ENCODE results near the gene PDE8B. TPM values are rescaled to one million over a fixed set of nuclear protein-coding genes. Genes with fewer than 3 reads are reported as not detected.

Gene PDE8B
- total RNA-seq, 1 experiment from 2014 or later = 1.8 TPM

DNA sequence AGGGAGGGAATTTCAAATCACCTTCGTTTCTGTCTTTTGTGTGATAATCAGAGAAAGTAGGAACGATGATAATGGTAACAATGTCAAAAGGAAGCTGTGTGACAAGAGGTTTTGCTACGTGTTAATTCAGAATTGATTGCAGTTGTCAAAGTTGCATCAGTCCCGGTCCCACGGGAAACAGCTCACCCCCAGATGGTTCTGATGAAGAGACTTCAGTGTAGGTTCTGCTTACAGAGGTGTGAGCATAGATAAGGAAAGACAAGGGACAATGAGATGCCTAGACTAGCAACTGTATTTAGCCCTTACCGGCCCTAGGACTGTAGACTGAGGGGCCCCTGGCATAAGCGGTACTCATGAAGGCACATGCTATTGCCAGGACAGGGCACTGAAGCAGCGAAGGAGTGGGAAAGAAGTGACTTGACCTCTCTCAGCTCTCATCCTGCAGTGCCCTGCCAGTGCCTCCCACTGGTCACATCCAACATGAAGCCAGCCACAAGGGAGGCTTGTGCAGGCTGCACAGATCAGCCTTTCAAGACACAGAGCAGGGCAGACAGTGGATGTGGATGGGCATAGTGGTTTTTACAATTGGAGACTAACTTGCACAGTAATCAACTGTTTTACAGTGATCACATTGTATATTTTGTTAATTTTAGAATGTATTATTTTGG lies 21.1 kb downstream of the PDE8B start:
- DNase-seq = no peak
- H3K36me3 ChIP-seq (ENCODE audit: low read depth) = no peaks in the 10 kb centered on the region
- no peaks in the 10 kb centered on the region for H3K4me1 ChIP-seq (replicated peaks; ENCODE audit: insufficient read depth)
- no peak overlapping the region for H2AFZ ChIP-seq
- TF ChIP-seq, protein P1, sequence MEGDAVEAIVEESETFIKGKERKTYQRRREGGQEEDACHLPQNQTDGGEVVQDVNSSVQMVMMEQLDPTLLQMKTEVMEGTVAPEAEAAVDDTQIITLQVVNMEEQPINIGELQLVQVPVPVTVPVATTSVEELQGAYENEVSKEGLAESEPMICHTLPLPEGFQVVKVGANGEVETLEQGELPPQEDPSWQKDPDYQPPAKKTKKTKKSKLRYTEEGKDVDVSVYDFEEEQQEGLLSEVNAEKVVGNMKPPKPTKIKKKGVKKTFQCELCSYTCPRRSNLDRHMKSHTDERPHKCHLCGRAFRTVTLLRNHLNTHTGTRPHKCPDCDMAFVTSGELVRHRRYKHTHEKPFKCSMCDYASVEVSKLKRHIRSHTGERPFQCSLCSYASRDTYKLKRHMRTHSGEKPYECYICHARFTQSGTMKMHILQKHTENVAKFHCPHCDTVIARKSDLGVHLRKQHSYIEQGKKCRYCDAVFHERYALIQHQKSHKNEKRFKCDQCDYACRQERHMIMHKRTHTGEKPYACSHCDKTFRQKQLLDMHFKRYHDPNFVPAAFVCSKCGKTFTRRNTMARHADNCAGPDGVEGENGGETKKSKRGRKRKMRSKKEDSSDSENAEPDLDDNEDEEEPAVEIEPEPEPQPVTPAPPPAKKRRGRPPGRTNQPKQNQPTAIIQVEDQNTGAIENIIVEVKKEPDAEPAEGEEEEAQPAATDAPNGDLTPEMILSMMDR (conservative IDR thresholded peaks at IDR 0.05) = no peak
- TF ChIP-seq EZH2 (IDR thresholded peaks at IDR 0.05; ENCODE audit: low read depth) = no peak
- no peak overlapping the region for H3K27ac ChIP-seq
- CTCF ChIA-PET = no interaction called here
- peaks cover 12% of the 10 kb centered on the region; the same call in 1 of the 2 replicates for H3K27me3 ChIP-seq (ENCODE audit: insufficient read depth, low read depth)
- H3K4me3 ChIP-seq = no peak overlapping the region
- intact Hi-C loops (cut with micrococcal nuclease; ENCODE audit: unreplicated experiment) = no loop called here
- no peaks in the 10 kb centered on the region for H3F3A ChIP-seq (ENCODE audit: insufficient read depth, low read depth)
- no peak overlapping the region for H3K4me2 ChIP-seq
- no peaks in the 10 kb centered on the region for H3K79me2 ChIP-seq (ENCODE audit: low read depth)
- no peaks in the 10 kb centered on the region for H4K20me1 ChIP-seq (ENCODE audit: insufficient read depth)
- no peaks in the 10 kb centered on the region for H3K9me3 ChIP-seq (ENCODE audit: insufficient read depth, low read depth)
- POLR2A ChIA-PET (ENCODE audit: unreplicated experiment) = interaction anchor here (1.0 kb wide), 1 partner anchor 556 kb away, joined by 3 read pairs; no protein-coding TSS in a partner anchor
- no TSS peak for BruUV-seq (replicated peaks)
- no peaks in the 10 kb centered on the region for H3K9me2 ChIP-seq (ENCODE audit: insufficient read depth)

DNA sequence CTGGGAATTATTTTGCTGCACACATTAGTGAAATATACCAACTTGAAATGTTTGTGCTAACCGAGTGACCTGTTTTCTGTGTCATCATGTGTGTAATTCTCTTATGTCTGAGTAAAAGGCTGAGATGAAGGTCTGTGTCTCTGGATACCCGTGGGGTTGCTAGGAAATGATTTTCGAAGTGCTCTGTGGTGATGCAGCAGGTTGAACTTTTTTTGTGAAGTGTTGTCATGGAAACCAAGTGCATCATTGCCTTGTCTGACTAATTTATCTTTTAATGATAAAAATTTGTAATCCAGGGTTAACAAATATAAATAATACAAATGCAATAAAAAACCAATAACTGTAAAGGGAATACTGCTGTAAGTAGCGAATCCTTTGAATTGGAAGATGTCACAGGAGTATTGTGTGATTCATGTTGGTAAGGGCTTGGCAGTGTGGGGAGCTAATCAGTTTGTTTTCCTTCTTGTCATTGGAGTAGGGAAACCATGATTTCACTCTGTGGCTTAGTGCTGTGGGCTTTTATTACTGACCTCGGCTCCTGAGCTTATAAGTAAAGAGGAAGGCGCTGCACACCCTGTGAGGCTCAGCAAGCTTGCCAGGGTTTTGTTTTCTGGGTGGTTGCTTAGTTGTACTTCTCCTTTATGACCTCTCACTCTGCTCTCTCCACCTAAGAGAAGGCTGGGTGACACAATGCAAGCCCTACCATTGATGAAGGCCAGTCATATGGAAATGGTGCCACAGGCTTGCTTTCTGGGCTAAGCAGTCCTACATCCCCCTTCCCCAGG lies 22.3 kb downstream of the PDE8B start:
- Histone ChIP-seq H2AFZ (no peak overlapping the region), H3F3A (ENCODE audit: insufficient read depth, low read depth) (no peaks in the 10 kb centered on the region), H3K4me2 (no peak overlapping the region), H3K27ac (no peak overlapping the region), H3K36me3 (ENCODE audit: low read depth) (no peaks in the 10 kb centered on the region), H3K9me3 (ENCODE audit: insufficient read depth, low read depth) (no peaks in the 10 kb centered on the region), H3K9me2 (ENCODE audit: insufficient read depth) (no peaks in the 10 kb centered on the region), H3K4me1 (replicated peaks; ENCODE audit: insufficient read depth) (no peaks in the 10 kb centered on the region), H4K20me1 (ENCODE audit: insufficient read depth) (no peaks in the 10 kb centered on the region), H3K79me2 (ENCODE audit: low read depth) (no peaks in the 10 kb centered on the region), H3K27me3 (ENCODE audit: insufficient read depth, low read depth) (0 out of 2 replicates have a peak, but pooled peaks cover 7% of the 10 kb centered on the region), H3K4me3 (no peak overlapping the region)
- DNase-seq = no peak
- no TSS peak for BruUV-seq (replicated peaks)
- intact Hi-C loops (cut with micrococcal nuclease; ENCODE audit: unreplicated experiment) = no loop called here
- POLR2A ChIA-PET (ENCODE audit: unreplicated experiment) = no interaction called here
- CTCF ChIA-PET = interaction anchor here (0.7 kb wide), 2 partner anchors 25 to 360 kb away, joined by 4 to 5 read pairs; no protein-coding TSS in a partner anchor
- TF ChIP-seq, protein P1 (conservative IDR thresholded peaks at IDR 0.05) = no peak
- no peak for TF ChIP-seq EZH2 (IDR thresholded peaks at IDR 0.05; ENCODE audit: low read depth)

DNA sequence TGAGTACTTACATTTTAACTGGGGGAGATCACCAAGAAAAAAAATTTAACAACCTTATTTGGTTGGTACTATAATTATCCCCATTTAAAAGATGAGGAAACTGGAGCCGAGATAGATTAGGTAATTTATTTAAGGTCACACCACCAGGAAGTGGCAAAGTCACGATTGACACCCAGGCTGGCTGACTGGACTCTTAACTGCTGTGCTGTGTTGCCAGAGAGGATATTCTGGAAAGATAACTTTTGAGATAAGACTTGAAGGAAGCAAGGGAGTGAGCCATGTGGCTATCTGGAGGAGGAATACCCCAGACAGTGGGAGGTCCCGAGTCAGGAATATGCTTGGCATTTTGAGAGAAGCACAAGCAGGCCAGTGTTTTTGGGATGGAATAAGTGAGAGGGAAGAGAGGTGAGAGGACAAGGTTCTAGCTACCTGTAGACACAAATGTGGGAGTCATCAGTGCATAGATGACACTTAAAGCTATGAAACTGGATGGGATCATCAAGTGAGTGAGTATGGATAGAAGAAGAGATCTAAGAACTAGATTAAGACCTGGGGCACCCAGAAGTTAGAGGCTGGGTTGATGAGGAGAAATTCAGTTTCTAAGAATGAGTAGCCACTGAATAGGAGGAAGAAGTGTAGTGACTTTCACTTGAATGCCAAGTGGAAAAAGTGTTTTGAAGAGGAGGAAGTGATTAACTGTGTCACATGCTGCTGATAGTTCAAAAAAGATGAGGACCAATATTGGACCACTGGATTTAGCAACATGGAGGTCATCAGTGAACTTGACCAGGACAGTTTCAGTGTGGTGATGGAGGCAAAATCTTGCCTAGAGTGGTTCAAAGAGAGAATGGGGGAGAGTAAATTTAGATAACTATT lies 25.6 kb downstream of the PDE8B start:
- Histone ChIP-seq H3K27me3 (ENCODE audit: insufficient read depth, low read depth) (no peaks in the 10 kb centered on the region), H2AFZ (no peak overlapping the region), H3K79me2 (ENCODE audit: low read depth) (no peaks in the 10 kb centered on the region), H3K4me1 (replicated peaks; ENCODE audit: insufficient read depth) (no peaks in the 10 kb centered on the region), H3K4me2 (no peak overlapping the region), H3K4me3 (no peak overlapping the region), H3K9me3 (ENCODE audit: insufficient read depth, low read depth) (no peaks in the 10 kb centered on the region), H3K9me2 (ENCODE audit: insufficient read depth) (no peaks in the 10 kb centered on the region), H4K20me1 (ENCODE audit: insufficient read depth) (no peaks in the 10 kb centered on the region), H3K36me3 (ENCODE audit: low read depth) (no peaks in the 10 kb centered on the region), H3F3A (ENCODE audit: insufficient read depth, low read depth) (no peaks in the 10 kb centered on the region), H3K27ac (no peak overlapping the region)
- TF ChIP-seq, protein P1 (conservative IDR thresholded peaks at IDR 0.05) = no peak
- TF ChIP-seq EZH2 (IDR thresholded peaks at IDR 0.05; ENCODE audit: low read depth) = no peak
- no peak for DNase-seq
- intact Hi-C loops (cut with micrococcal nuclease; ENCODE audit: unreplicated experiment) = no loop called here
- CTCF ChIA-PET = no interaction called here
- BruUV-seq (replicated peaks) = no TSS peak
- POLR2A ChIA-PET (ENCODE audit: unreplicated experiment) = no interaction called here
